ENCODE measurements around the gene TOR1AIP2.
A peak's percentile ranks its signal among the peaks of the same experiment; 100 is the strongest.

TOR1AIP2 gene
- 139 to 148 reads per million in 2 donors for total RNA-seq

GRCh38 chr1:179877586-179878265 lies at the start of gene TOR1AIP2:
Gene TOR1AIP2 (minus strand): TSS chr1:179877803. CDS start chr1:179852665, 25,138 bp downstream.
- peak; percentile 77 for DNase-seq

GRCh38 chr1:179926850-179927205 lies 49.2 kb upstream of the TOR1AIP2 start:
- DNase-seq = no peak

DNA sequence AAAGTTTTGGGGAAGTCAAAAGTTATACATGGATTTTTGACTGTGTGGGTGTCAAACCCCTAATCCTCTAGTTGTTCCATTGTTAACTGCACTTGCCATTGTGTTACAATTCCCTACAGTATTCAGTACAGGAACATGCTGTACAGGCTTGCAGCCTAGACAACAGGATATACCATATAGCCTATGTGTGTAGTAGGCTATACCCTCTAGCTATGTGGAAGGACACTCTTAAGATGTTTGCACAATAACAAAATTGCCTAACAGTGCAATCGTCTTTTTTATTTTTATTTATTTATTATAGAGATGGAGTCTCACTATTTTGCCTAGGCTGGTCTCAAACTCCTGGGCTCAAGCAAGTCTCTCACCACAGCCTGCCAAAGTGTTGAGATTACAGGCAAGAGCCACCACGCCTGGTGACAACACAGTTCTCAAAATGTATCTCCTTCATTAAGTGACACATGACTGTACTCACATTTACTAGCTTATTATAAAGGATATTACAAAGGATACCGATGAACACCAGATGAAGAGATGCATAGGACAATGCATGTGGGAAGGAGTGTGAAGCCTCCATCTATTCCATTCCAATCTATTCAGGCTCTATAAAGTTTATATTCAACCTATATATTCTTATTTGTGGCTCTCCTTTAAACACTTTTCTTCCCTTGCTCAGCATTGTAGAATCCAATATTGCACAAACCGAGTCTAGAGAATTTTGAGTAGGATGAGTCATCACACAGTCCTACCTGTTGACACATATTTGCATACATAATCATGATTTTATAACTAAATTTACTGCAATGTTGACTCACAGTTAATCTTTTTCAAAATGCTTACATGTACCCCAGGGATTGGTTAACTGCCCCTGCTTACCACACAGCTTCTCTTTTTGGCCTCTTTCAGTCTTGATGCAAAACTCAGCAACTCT lies 48.6 kb upstream of the TOR1AIP2 start:
- DNase-seq = no peak

DNA sequence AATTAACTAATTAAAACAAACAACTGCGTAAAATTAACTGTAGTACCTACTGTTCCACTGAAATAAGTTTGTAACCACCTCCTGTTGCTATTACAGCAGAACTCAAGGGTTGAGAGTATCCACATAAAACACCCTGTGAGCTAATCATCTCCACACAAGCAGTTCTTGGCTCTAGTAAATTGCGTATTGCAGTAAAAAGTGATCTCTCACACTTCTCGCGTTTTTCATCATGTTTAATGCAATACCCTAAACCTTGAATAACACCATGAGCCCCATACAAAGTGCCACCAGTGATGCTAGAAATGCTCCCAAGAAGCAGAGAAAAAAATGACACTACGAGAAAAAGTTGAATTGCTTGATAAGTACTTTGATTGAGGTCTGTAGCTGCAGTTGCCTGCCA lies 47.7 kb upstream of the TOR1AIP2 start:
- no peak for DNase-seq

DNA sequence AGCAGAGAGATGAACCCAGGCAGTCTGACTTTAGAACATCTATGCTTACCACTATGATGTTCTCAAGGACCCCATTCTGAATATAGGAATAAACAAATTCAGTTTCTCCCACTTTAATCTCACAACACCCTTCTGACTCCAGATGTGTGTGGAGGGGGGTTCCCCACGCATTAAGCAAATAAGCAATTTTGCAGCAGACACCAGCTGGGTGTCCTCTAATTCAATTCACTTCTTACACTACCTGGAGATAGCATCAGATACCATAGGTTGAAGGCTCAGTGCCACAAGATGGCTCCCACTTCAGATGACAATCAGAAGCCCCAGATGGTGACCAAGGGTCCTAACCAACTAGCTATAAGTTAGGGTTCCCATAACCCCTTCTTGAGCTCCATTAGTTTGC lies 46.7 kb upstream of the TOR1AIP2 start:
- DNase-seq = no peak

DNA sequence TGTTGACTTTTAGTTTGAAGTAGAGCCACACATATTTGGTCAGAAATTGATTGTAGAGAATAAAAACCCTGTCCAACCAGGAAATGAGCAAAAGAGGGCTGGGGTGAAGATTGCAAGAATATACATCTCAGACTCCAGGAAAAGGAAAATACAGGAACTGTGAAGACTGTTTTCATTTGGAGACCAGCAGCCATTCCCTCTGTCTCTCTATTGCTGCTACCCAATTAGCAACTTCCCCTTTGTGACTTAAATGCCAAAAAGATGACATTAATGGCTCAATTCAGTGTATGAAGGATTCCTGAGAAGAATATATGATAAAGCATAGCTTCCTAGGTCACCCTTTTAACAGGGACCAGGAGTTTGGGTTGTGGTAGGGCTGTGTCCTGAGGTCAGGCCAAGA lies 45.4 kb upstream of the TOR1AIP2 start:
- no peak for DNase-seq

DNA sequence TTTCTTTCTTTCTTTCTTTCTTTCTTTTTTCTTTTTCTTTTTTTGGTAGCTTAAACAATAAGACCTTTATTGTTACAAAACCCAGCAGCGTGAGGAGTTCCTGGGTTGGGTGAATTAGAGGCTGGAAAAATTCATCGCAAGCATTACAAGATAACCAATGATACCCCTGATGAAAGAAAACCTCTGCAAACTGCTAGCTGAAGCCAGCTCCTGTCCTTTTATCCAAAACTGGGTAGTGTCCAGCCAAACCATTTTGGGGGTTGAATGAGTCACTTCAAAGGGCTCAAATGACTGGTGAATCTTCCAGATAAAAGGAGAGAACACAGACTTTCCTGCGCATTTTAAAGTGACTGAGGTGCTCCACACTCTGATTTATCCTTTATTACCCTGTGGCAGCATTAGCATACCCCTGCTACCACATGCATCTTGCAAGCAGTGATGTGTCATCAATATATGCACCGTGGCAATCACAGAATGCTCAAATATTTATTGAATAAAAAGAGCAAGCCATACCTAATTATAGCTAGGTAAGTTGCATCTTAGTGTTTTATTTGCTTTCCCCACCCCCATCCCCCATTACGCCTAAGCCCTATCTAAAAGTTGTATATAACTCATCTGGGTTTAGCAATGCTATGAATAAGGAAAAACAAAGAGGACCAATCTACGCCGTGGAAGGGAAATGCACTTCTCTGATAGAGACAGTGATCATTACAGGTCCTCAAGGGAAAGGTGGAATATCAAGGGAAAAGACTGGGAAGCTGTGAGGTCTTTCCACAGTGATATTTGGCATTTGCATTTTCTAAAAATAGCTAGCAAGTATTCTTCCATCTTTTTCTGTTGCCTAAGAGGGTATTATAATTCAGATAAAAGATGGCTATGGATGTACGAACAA lies 44.6 kb upstream of the TOR1AIP2 start:
- DNase-seq = no peak

GRCh38 chr1:179921472-179921871 lies 43.9 kb upstream of the TOR1AIP2 start:
- DNase-seq = no peak

- DNase-seq = no peak
Observed at GRCh38 chr1:179917601-179918429, 40.2 kb upstream of the TOR1AIP2 start.

- no peak for DNase-seq
Observed at GRCh38 chr1:179911812-179912211, 34.2 kb upstream of the TOR1AIP2 start.

DNA sequence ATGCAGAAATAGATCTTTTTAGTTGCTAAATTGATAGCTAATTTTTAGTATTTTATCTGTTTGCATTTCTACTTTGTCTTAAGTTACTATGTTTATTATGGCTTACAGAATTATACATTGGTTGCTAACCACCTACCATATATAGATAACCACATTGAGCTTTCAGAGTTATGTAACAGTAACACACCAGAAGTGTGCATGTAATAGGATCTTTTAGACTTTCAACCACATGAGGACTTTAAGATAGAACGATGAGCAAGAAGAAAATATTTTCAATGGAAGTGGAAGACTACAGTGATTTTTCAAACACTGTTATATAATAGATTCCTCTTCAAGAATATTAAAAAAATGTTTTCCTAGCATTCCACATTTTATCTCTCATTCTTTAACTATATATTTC lies 33.3 kb upstream of the TOR1AIP2 start:
- no peak for DNase-seq

- DNase-seq = no peak
Observed at GRCh38 chr1:179889589-179889988, 12.0 kb upstream of the TOR1AIP2 start.

DNA sequence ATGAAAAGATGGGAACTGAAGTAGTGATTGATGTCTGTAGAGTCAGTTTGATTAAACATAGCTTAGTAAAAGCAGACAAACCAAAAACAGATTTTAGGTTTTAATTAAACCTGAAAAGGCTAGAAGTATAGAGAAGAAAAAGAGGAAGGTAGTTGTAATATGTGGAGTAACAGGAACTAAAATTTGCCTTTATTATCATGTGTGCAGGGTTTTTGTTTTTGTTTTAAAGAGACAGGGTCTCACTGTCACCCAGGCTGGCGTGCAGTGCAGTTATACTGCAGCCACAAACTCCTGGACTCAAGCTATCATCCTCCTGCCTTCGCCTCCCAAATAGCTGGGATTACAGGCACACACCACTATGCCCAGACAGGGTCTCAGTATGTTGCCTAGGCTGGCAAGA lies 10.5 kb upstream of the TOR1AIP2 start:
- DNase-seq = no peak

DNA sequence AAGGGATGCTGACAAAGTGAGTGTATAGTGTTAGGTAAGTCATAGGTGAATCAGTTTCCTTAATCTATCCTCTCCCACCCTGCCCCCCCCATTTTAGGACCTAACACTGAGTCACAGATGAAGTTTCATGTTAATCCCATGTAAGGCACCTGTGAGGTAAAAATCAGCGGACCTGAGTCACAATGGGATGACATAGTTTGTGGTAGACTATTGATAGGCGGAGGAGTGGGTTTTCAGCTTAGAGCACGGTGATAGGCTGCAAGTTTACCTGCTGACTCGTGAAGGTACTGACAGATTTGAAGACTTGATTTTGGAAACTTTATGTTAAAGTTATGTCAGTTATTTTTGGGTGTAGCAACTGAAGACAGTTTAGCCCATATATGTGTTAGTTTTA lies 6.1 kb upstream of the TOR1AIP2 start:
- peak; percentile 49 for DNase-seq

- no peak for DNase-seq
Observed at GRCh38 chr1:179883040-179883744, 5.6 kb upstream of the TOR1AIP2 start.

DNA sequence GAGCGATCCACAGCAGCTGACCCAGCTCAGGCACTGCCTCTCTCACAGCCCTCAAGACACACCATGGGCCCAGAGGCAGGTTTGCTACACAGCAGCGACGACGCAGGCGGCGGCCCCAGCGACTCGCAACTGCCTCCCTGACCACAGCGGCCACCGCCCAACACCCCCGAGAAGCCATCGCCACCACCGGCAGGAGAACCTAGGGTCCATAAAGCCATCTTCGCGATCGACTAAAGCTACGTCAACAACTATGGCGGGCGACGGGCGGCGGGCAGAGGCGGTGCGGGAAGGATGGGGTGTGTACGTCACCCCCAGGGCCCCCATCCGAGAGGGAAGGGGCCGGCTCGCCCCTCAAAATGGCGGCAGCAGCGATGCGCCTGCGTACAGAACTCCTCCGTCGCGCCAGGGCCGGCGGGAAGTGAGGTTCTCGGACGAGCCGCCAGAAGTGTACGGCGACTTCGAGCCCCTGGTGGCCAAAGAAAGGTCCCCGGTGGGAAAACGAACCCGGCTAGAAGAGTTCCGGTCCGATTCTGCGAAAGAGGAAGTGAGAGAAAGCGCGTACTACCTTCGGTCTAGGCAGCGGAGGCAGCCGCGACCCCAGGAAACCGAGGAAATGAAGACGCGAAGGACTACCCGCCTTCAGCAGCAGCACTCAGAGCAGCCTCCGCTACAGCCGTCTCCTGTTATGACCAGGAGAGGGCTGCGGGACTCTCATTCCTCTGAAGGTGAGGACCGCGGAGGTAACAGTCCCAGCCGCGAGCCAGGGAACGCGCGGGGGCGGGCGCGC lies 4.8 kb upstream of the TOR1AIP2 start, which contains the start of gene TOR1AIP1:
Gene TOR1AIP1 (plus strand): TSS at position 33 of the 787 bp plus-strand sequence. CDS start 218 bp downstream, at position 251.
- DNase-seq = peak; percentile 92

GRCh38 chr1:179881642-179882252 lies 4.1 kb upstream of the TOR1AIP2 start:
- DNase-seq = no peak

DNA sequence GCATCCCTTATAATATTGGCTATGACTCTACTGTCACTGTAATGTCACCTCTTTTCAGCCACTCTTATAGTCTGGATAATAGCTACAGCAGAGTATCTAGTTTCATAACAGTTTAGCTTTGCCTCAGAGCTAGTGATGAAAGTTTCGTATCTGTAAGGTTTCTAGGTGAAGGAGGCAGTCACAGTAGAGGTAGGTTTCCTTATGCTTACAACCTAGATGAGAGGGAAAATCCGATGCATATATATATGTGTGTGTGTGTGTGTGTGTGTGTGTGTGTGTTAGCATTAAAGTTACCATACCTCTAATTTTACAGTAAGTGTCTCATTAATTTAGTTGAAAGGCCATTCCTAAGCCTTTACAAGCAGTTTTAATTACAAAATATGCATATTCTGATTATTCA lies 2.2 kb upstream of the TOR1AIP2 start:
- no peak for DNase-seq

DNA sequence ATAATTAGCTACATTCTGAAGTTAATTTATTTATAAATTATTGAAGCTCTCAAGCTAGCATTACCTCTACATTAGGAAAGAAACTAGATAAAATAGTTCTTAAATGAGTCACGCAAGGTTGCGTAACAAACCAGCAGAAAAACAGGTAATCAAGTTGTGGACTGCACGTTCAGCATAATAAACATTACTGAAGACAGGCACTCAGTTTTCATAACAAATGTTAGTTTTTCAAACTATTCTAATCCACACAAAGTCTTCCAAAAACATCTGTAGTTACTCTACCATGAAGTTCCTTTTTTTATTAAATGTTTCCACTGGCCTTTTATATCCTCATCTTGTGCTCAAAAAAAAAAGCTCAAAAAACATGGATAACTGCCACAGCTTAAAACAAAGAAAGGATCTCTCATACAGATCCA lies 1.3 kb downstream of the TOR1AIP2 start:
- no peak for DNase-seq
